Measurements from ENCODE around the gene FLII.

- TF ChIP-seq EZH2 (IDR thresholded peaks at IDR 0.05) = no peak
- TF ChIP-seq POLR2AphosphoS5 (IDR thresholded peaks at IDR 0.05; ENCODE audit: borderline replicate concordance, low read depth, low read length) = no peak
Observed at GRCh38 chr17:18227635-18228034, 30.9 kb downstream of the FLII start.
